ENCODE results near the gene KCTD16. TPM values are rescaled to one million over a fixed set of nuclear protein-coding genes. Genes with fewer than 3 reads are reported as not detected.

The KCTD16 gene
- polyA plus RNA-seq, 2 of the 4 experiments (the other 2 are of a cell fraction), result 0.10 to 0.32 TPM

- Histone ChIP-seq H3K4me1 (peaks cover 69% of the 10 kb centered on the region), H3K27ac (peak overlapping the region; percentile 67 to 80), H3K4me2 (peak overlapping the region; percentile 60), H3K9me3 (no peaks in the 10 kb centered on the region), H3K4me3 (no peak overlapping the region)
- FAIRE-seq, result peak; percentile 86
- ChIA-PET CTCF (interaction anchor here (0.7 to 5.3 kb wide), 13 partner anchors 9 to 1475 kb away, joined by 3 to 29 read pairs (median 3); partner anchors contain the start of genes KCTD16 and YIPF5), POLR2A (no interaction called here)
- peak; percentile 57 to 65; a peak in 5 of 6 replicates for ATAC-seq
- 0% methylated on average over 3 of the region's 3 CpGs for WGBS (ENCODE audit: missing lambda C conversion rate)
- peak; percentile 49 to 91 for DNase-seq (ENCODE audit: low read depth in 1 of 2, low spot score in 1 of 2)
- TF ChIP-seq SMC3 (IDR thresholded peaks at IDR 0.05) (peak; percentile 45; the same call in 2 of the 3 replicates), FOSL2 (IDR thresholded peaks at IDR 0.05) (no peak), FOSL2 (CRISPR knock-in tag; IDR thresholded peaks at IDR 0.05) (peak; percentile 14; the same call in 1 of the 2 replicates), RAD21 (conservative IDR thresholded peaks at IDR 0.05 in 1 of 2, IDR thresholded peaks at IDR 0.05 in 1 of 2) (peak; percentile 72 to 86), HDAC2 (IDR thresholded peaks at IDR 0.05) (no peak), HOXB5 (CRISPR knock-in tag; IDR thresholded peaks at IDR 0.05) (no peak), CEBPB (IDR thresholded peaks at IDR 0.05) (peak in 1 of 2 experiments; percentile 61; a peak in 1 of 4 replicates), RARB (CRISPR knock-in tag; IDR thresholded peaks at IDR 0.05) (no peak), CTCF (IDR thresholded peaks at IDR 0.05) (peak; percentile 72), MAFK (IDR thresholded peaks at IDR 0.05; ENCODE audit: partially characterized antibody) (peak; percentile 48)
Observed at GRCh38 chr5:144191998-144192397, 21.3 kb downstream of the KCTD16 start.

GRCh38 chr5:144192661-144193060 is 22.0 kb downstream of the KCTD16 start:
- CTCF ChIA-PET, result interaction anchor here (0.8 to 5.3 kb wide), 7 partner anchors 8 to 1480 kb away, joined by 3 to 29 read pairs (median 3); no protein-coding TSS in a partner anchor
- Histone ChIP-seq H3K9me3 (no peaks in the 10 kb centered on the region), H3K4me1 (peaks cover 69% of the 10 kb centered on the region), H3K4me3 (no peak overlapping the region), H3K4me2 (no peak overlapping the region; the same call in 2 of the 3 replicates), H3K27ac (peak overlapping the region; percentile 22 to 80; a peak in 5 of 6 replicates)
- POLR2A ChIA-PET, result no interaction called here
- no peak for FAIRE-seq
- no peak for DNase-seq (ENCODE audit: low read depth in 1 of 2, low spot score in 1 of 2)
- TF ChIP-seq HDAC2 (IDR thresholded peaks at IDR 0.05), result no peak
- TF ChIP-seq CHD4 (IDR thresholded peaks at IDR 0.05; ENCODE audit: borderline replicate concordance), result no peak
- no peak for TF ChIP-seq CEBPB (IDR thresholded peaks at IDR 0.05)
- TF ChIP-seq MAFK (IDR thresholded peaks at IDR 0.05; ENCODE audit: partially characterized antibody), result no peak
- no peak for TF ChIP-seq NFE2L2 (conservative IDR thresholded peaks at IDR 0.05; ENCODE audit: low read length)
- TF ChIP-seq JUN (IDR thresholded peaks at IDR 0.05), result no peak
- no peak for TF ChIP-seq CBX2 (IDR thresholded peaks at IDR 0.05; ENCODE audit: borderline replicate concordance, low read depth)
- TF ChIP-seq CTCF (IDR thresholded peaks at IDR 0.05), result no peak
- ATAC-seq, result no peak

- Histone ChIP-seq H3K4me3 (no peak overlapping the region), H3K27ac (no peak overlapping the region)
Observed at GRCh38 chr5:144194144-144194543, 23.5 kb downstream of the KCTD16 start.

More at GRCh38 chr5:144194144-144194543, 23.5 kb downstream of the KCTD16 start:
- H3K9me3 ChIP-seq, result no peaks in the 10 kb centered on the region
- FAIRE-seq (no peak), ATAC-seq (no peak), DNase-seq (ENCODE audit: low read depth in 1 of 2, low spot score in 1 of 2) (no peak)
- WGBS (ENCODE audit: missing lambda C conversion rate), result 87% methylated on average over 2 of the region's 2 CpGs
- TF ChIP-seq POLR2AphosphoS2 (conservative IDR thresholded peaks at IDR 0.05; ENCODE audit: low read length) (no peak), BCL3 (IDR thresholded peaks at IDR 0.05) (no peak), CBX8 (IDR thresholded peaks at IDR 0.05) (no peak), HEYL (CRISPR knock-in tag; IDR thresholded peaks at IDR 0.05) (no peak), JUNB (IDR thresholded peaks at IDR 0.05) (no peak), BHLHE40 (IDR thresholded peaks at IDR 0.05; ENCODE audit: low read depth, low read length) (no peak), RAD21 (conservative IDR thresholded peaks at IDR 0.05 in 1 of 2, IDR thresholded peaks at IDR 0.05 in 1 of 2) (no peak), ZFP36 (IDR thresholded peaks at IDR 0.05; ENCODE audit: borderline replicate concordance, partially characterized antibody) (no peak), CHD2 (IDR thresholded peaks at IDR 0.05; ENCODE audit: low read length, partially characterized antibody) (no peak), RFX5 (IDR thresholded peaks at IDR 0.05) (no peak), CTCF (IDR thresholded peaks at IDR 0.05) (no peak), GATA3 (IDR thresholded peaks at IDR 0.05; ENCODE audit: borderline replicate concordance) (no peak), NFE2L2 (conservative IDR thresholded peaks at IDR 0.05; ENCODE audit: low read length) (no peak), PHF8 (IDR thresholded peaks at IDR 0.05; ENCODE audit: borderline replicate concordance, low read depth) (no peak), HOXB5 (CRISPR knock-in tag; IDR thresholded peaks at IDR 0.05) (no peak), FOSB (CRISPR knock-in tag; IDR thresholded peaks at IDR 0.05) (no peak), SMC3 (IDR thresholded peaks at IDR 0.05) (no peak)
- ChIA-PET POLR2A (no interaction called here), CTCF (interaction anchor here (1.7 to 5.3 kb wide), 4 partner anchors 10 to 1478 kb away, joined by 3 to 29 read pairs (median 6); no protein-coding TSS in a partner anchor)
- H3K4me2 ChIP-seq, result no peak overlapping the region
- H3K4me1 ChIP-seq, result peaks cover 66% of the 10 kb centered on the region
